ENCODE measurements around the gene ADIPOR2.
A peak's percentile ranks its signal among the peaks of the same experiment; 100 is the strongest.

Gene ADIPOR2

GRCh38 chr12:1646569-1647284 is 44.1 kb upstream of the ADIPOR2 start:
- TF ChIP-seq CTCF (IDR thresholded peaks at IDR 0.05; ENCODE audit: low read length, missing control alignments) = no peak
- no peak for DNase-seq (ENCODE audit: low read depth)
- H3K4me3 ChIP-seq (replicated peaks; ENCODE audit: low read depth, low read length) = no peak overlapping the region

- TF ChIP-seq CTCF (IDR thresholded peaks at IDR 0.05; ENCODE audit: low read length, missing control alignments) = no peak
- DNase-seq (ENCODE audit: low read depth) = no peak
- no peak overlapping the region for H3K4me3 ChIP-seq (replicated peaks; ENCODE audit: low read depth, low read length)
Measured at GRCh38 chr12:1647285-1647669, 43.6 kb upstream of the ADIPOR2 start.

GRCh38 chr12:1650260-1650977 is 40.5 kb upstream of the ADIPOR2 start:
- DNase-seq (ENCODE audit: low read depth) = peak; percentile 60
- no peak for TF ChIP-seq CTCF (IDR thresholded peaks at IDR 0.05; ENCODE audit: low read length, missing control alignments)
- H3K4me3 ChIP-seq (replicated peaks; ENCODE audit: low read depth, low read length) = no peak overlapping the region

GRCh38 chr12:1650978-1651361 is 39.9 kb upstream of the ADIPOR2 start:
- DNase-seq (ENCODE audit: low read depth) = no peak
- TF ChIP-seq CTCF (IDR thresholded peaks at IDR 0.05; ENCODE audit: low read length, missing control alignments) = no peak
- H3K4me3 ChIP-seq (replicated peaks; ENCODE audit: low read depth, low read length) = no peak overlapping the region

GRCh38 chr12:1651946-1652345 is 38.9 kb upstream of the ADIPOR2 start:
- no peak for DNase-seq (ENCODE audit: low read depth)
- no peak for TF ChIP-seq CTCF (IDR thresholded peaks at IDR 0.05; ENCODE audit: low read length, missing control alignments)
- H3K4me3 ChIP-seq (replicated peaks; ENCODE audit: low read depth, low read length) = no peak overlapping the region

GRCh38 chr12:1655225-1655788 is 35.6 kb upstream of the ADIPOR2 start:
- no peak overlapping the region for H3K4me3 ChIP-seq (replicated peaks; ENCODE audit: low read depth, low read length)
- no peak for DNase-seq (ENCODE audit: low read depth)
- no peak for TF ChIP-seq CTCF (IDR thresholded peaks at IDR 0.05; ENCODE audit: low read length, missing control alignments)
